Neural cell (in vitro differentiated cells): Measurements from ENCODE around the gene SIRPB1. TPM values are rescaled to one million over a fixed set of nuclear protein-coding genes. Genes with fewer than 3 reads are reported as not detected.
"Not testable (repeated sequence)": the region's sequence is repeated elsewhere in the genome, so short reads cannot be mapped to it uniquely, and the experiment has no call there.

Experiments used
- H2AFZ ChIP-seq: fragments of 200-600, 300-800 bp; sonication (generic), shearing (Covaris generic); 2 replicates; pipeline ENCODE4 v1.6.0; 2014; ENCODE audit warnings: low read depth, mild to moderate bottlenecking, antibody characterized with exemption, low read length, moderate library complexity
- H3F3A ChIP-seq: fragments of 200-600 bp; shearing (Covaris generic); 2 replicates; pipeline ENCODE4 v1.6.1; 2016; ENCODE audit warnings: mild to moderate bottlenecking, moderate library complexity, mixed read lengths, antibody characterized with exemption, low read length; ENCODE audit not compliant: insufficient read depth, poor library complexity, severe bottlenecking
- H3K27ac ChIP-seq: fragments of 200-600, 300-800 bp; sonication (generic), shearing (Covaris generic); 2 replicates; pipeline ENCODE4 v1.5.1; 2014; ENCODE audit warnings: mild to moderate bottlenecking, low read length, moderate library complexity
- H3K27me3 ChIP-seq: fragments of 300-800, 200-600 bp; sonication (generic), shearing (Covaris generic); 2 replicates; pipeline ENCODE4 v1.6.0; 2014; ENCODE audit warnings: mild to moderate bottlenecking, low read depth, low read length, moderate library complexity; ENCODE audit not compliant: insufficient read depth
- H3K36me3 ChIP-seq: fragments of 300-800, 200-600 bp; sonication (generic), shearing (Covaris generic); 2 replicates; pipeline ENCODE4 v1.5.1; 2014; ENCODE audit warnings: mild to moderate bottlenecking, antibody characterized with exemption, low read length, moderate library complexity; ENCODE audit not compliant: insufficient read depth
- H3K4me2 ChIP-seq: fragments of 300-800, 200-600 bp; sonication (generic), shearing (Covaris generic); 2 replicates; pipeline ENCODE4 v1.6.0; 2014; ENCODE audit warnings: mild to moderate bottlenecking, low read length
- H3K4me3 ChIP-seq: fragments of 300-800, 200-600 bp; sonication (generic), shearing (Covaris generic); 2 replicates; pipeline ENCODE4 v1.5.1; 2014; ENCODE audit warnings: mild to moderate bottlenecking, low read length, moderate library complexity
- H3K79me2 ChIP-seq: fragments of 200-600 bp; shearing (Covaris generic); replicated peaks from 2 replicates; pipeline ENCODE4 v1.6.0; 2014; ENCODE audit warnings: mild to moderate bottlenecking, low read length, moderate library complexity; ENCODE audit not compliant: insufficient read depth
- H3K9ac ChIP-seq: fragments of 300-800, 200-600 bp; sonication (generic), shearing (Covaris generic); 2 replicates; pipeline ENCODE4 v1.6.1; 2016; ENCODE audit warnings: mild to moderate bottlenecking, low read length, mixed read lengths
- H3K9me2 ChIP-seq: fragments of 200-600 bp; shearing (Covaris generic); 2 replicates; pipeline ENCODE4 v1.6.1; 2016; ENCODE audit warnings: mild to moderate bottlenecking, low read length, mixed read lengths; ENCODE audit not compliant: insufficient read depth
- H3K9me3 ChIP-seq: fragments of 200-600, 300-800 bp; sonication (generic), shearing (Covaris generic); 2 replicates; pipeline ENCODE4 v1.6.1; 2016; ENCODE audit warnings: mild to moderate bottlenecking, mixed run types, low read length, moderate library complexity, mixed read lengths
- H4K20me1 ChIP-seq: fragments of 200-600 bp; shearing (Covaris generic); 2 replicates; pipeline ENCODE4 v1.6.1; 2016; ENCODE audit warnings: mild to moderate bottlenecking, mixed run types; ENCODE audit not compliant: insufficient read depth
- EP300 ChIP-seq: fragments of 450-650 bp; conservative IDR thresholded peaks from 2 replicates; pipeline ENCODE4 v1.6.1; 2014; ENCODE audit warnings: antibody characterized with exemption, mild to moderate bottlenecking, moderate library complexity; ENCODE audit not compliant: poor library complexity, severe bottlenecking
- EZH2 ChIP-seq: fragments of 200-600, 300-800 bp; shearing (Covaris generic), sonication (generic); IDR thresholded peaks from 2 replicates; pipeline ENCODE4 v1.6.1; 2014; ENCODE audit warnings: antibody characterized with exemption, low read length, borderline replicate concordance, mild to moderate bottlenecking; ENCODE audit not compliant: insufficient read depth, poor library complexity, severe bottlenecking
- MXI1 ChIP-seq: fragments of 450-650 bp; conservative IDR thresholded peaks from 2 replicates; pipeline ENCODE4 v1.6.1; 2014; ENCODE audit warnings: antibody characterized with exemption, mild to moderate bottlenecking; ENCODE audit not compliant: poor library complexity, severe bottlenecking
- POLR2AphosphoS5 ChIP-seq: IDR thresholded peaks from 2 replicates; pipeline ENCODE4 v1.6.1; 2012
- RAD21 ChIP-seq: fragments of 450-650 bp; conservative IDR thresholded peaks from 2 replicates; pipeline ENCODE4 v1.6.1; 2014; ENCODE audit warnings: antibody characterized with exemption, mild to moderate bottlenecking, moderate library complexity
- SMC3 ChIP-seq: fragments of 450-650 bp; conservative IDR thresholded peaks from 2 replicates; pipeline ENCODE4 v1.6.1; 2014; ENCODE audit warnings: antibody characterized with exemption, mild to moderate bottlenecking, moderate library complexity; ENCODE audit not compliant: poor library complexity
- TAF1 ChIP-seq: IDR thresholded peaks from 2 replicates; pipeline ENCODE4 v1.6.1; 2012; ENCODE audit warnings: low read depth
- polyA plus RNA-seq: library from polyadenylated mRNA; depleted of rRNA; stranded (reverse); fragments of >200 nt; gene quantifications from 2 replicates; pipeline ENCODE4 v1.2.3, GENCODE V29; 2014
- TF ChIP-seq, protein P1 (sequence below): fragments of 450-650 bp; IDR thresholded peaks from 2 replicates; pipeline ENCODE4 v1.5.1; 2014; ENCODE audit warnings: antibody characterized with exemption, mild to moderate bottlenecking, moderate library complexity; ENCODE audit not compliant: poor library complexity, severe bottlenecking
- TF ChIP-seq, protein P2 (sequence below): IDR thresholded peaks from 2 replicates; pipeline ENCODE4 v1.6.1; 2012; ENCODE audit warnings: borderline replicate concordance

The SIRPB1 gene
- polyA plus RNA-seq, 1 donor from 2014 or later: 0.20 TPM

DNA sequence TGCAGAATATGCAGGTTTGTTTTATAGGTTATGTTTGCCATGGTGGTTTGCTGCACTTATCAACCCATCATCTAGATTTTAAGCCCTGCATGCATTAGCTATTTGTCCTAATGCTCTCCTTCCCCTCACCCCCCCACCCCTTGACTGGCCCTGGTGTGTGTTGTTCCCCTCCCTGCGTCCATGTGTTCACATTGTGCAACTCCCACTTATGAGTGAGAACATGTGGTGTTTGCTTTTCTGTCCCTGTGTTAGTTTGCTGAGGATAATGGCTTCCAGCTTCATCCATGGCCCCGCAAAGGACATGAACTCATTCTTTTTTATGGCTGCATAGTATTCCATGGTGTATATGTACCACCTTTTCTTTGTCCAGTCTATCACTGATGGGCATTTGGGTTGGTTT, 18.8 kb upstream of the SIRPB1 start:
- H3K36me3 ChIP-seq, H2AFZ ChIP-seq, H3K9me2 ChIP-seq, H3K9me3 ChIP-seq, H3K79me2 ChIP-seq, H3K27ac ChIP-seq, H4K20me1 ChIP-seq, H3K4me3 ChIP-seq, H3F3A ChIP-seq, H3K9ac ChIP-seq, H3K4me2 ChIP-seq, H3K27me3 ChIP-seq: not testable (repeated sequence)

DNA sequence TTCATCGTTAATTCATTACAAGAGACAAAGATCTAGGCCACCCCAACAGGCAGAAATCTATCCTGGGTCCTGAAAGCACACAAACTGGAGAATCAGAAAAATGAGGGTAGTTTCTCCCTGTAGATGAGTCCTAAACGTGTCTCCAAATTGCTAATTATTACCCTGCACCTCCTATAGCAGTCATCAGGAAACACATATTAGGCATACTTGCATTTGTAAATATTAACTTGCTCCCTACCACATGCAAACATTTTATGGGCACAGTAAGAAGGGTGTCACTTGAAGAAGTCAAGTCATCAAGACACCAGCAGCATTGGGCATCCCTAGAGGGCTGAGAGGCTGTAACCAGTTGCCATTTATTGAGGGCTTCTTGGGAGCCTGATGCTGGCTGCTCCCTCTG, 17.9 kb upstream of the SIRPB1 start:
- Histone ChIP-seq H3K79me2 (no peaks in the 10 kb centered on the region), H3K4me3 (no peak overlapping the region), H2AFZ (no peak overlapping the region), H3K9ac (no peak overlapping the region), H3K9me2 (no peaks in the 10 kb centered on the region), H4K20me1 (no peaks in the 10 kb centered on the region), H3K36me3 (no peaks in the 10 kb centered on the region), H3F3A (no peaks in the 10 kb centered on the region), H3K27ac (no peak overlapping the region), H3K27me3 (no peaks in the 10 kb centered on the region), H3K9me3 (no peaks in the 10 kb centered on the region), H3K4me2 (no peak overlapping the region)
- TF ChIP-seq, protein P1, sequence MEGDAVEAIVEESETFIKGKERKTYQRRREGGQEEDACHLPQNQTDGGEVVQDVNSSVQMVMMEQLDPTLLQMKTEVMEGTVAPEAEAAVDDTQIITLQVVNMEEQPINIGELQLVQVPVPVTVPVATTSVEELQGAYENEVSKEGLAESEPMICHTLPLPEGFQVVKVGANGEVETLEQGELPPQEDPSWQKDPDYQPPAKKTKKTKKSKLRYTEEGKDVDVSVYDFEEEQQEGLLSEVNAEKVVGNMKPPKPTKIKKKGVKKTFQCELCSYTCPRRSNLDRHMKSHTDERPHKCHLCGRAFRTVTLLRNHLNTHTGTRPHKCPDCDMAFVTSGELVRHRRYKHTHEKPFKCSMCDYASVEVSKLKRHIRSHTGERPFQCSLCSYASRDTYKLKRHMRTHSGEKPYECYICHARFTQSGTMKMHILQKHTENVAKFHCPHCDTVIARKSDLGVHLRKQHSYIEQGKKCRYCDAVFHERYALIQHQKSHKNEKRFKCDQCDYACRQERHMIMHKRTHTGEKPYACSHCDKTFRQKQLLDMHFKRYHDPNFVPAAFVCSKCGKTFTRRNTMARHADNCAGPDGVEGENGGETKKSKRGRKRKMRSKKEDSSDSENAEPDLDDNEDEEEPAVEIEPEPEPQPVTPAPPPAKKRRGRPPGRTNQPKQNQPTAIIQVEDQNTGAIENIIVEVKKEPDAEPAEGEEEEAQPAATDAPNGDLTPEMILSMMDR: no peak
- TF ChIP-seq EP300 (no peak), POLR2AphosphoS5 (no peak), TAF1 (no peak), RAD21 (no peak), MXI1 (no peak), EZH2 (no peak), SMC3 (no peak)
- TF ChIP-seq, protein P2, sequence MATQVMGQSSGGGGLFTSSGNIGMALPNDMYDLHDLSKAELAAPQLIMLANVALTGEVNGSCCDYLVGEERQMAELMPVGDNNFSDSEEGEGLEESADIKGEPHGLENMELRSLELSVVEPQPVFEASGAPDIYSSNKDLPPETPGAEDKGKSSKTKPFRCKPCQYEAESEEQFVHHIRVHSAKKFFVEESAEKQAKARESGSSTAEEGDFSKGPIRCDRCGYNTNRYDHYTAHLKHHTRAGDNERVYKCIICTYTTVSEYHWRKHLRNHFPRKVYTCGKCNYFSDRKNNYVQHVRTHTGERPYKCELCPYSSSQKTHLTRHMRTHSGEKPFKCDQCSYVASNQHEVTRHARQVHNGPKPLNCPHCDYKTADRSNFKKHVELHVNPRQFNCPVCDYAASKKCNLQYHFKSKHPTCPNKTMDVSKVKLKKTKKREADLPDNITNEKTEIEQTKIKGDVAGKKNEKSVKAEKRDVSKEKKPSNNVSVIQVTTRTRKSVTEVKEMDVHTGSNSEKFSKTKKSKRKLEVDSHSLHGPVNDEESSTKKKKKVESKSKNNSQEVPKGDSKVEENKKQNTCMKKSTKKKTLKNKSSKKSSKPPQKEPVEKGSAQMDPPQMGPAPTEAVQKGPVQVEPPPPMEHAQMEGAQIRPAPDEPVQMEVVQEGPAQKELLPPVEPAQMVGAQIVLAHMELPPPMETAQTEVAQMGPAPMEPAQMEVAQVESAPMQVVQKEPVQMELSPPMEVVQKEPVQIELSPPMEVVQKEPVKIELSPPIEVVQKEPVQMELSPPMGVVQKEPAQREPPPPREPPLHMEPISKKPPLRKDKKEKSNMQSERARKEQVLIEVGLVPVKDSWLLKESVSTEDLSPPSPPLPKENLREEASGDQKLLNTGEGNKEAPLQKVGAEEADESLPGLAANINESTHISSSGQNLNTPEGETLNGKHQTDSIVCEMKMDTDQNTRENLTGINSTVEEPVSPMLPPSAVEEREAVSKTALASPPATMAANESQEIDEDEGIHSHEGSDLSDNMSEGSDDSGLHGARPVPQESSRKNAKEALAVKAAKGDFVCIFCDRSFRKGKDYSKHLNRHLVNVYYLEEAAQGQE: no peak

DNA sequence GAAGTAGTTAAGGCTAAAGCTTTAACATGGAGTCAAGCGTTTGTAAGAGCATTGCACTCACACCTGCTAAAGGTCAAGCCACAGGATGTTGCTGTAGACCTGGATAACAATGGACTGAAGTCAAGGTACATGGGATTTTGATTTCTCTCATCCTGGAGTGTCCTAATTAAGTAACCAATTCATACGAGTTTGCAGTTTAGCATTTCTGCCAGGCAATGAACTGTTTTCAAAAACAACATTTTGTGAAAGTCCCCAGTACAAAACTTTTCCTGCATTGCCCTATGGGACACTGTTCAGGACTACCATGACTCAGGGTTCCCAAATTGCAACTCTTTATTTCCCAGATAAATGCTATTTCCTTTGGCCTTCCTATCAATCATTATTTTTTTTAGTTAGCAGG, 17.4 kb upstream of the SIRPB1 start:
- Histone ChIP-seq H3K4me2 (no peak overlapping the region), H2AFZ (no peak overlapping the region), H3F3A (no peaks in the 10 kb centered on the region), H3K9ac (no peak overlapping the region), H3K9me3 (no peaks in the 10 kb centered on the region), H3K36me3 (no peaks in the 10 kb centered on the region), H3K79me2 (no peaks in the 10 kb centered on the region), H4K20me1 (no peaks in the 10 kb centered on the region), H3K9me2 (no peaks in the 10 kb centered on the region), H3K27me3 (no peaks in the 10 kb centered on the region), H3K4me3 (no peak overlapping the region), H3K27ac (no peak overlapping the region)
- no peak for TF ChIP-seq SMC3
- no peak for TF ChIP-seq POLR2AphosphoS5
- TF ChIP-seq, protein P2: no peak
- TF ChIP-seq, protein P1: no peak
- no peak for TF ChIP-seq TAF1
